ENCODE results near the gene KIAA1755. TPM values are rescaled to one million over a fixed set of nuclear protein-coding genes. Genes with fewer than 3 reads are reported as not detected.
"Not testable (repeated sequence)": the region's sequence is repeated elsewhere in the genome, so short reads cannot be mapped to it uniquely, and the experiment has no call there.

KIAA1755 gene
- total RNA-seq, 4 donors from 2014 or later = 0.17 to 0.88 (median 0.46) TPM; not detected in 1

GRCh38 chr20:38256966-38257365 is 3.6 kb downstream of the KIAA1755 start:
- 76 to 86% methylated on average over 2 of the region's 2 CpGs for WGBS, 2 donors
- no peak for DNase-seq (ENCODE audit: low spot score in 2 of 2)
- TF ChIP-seq CTCF (IDR thresholded peaks at IDR 0.05) = no peak
- no peak for TF ChIP-seq POLR2A (IDR thresholded peaks at IDR 0.05)
- no peak overlapping the region for H3K4me3 ChIP-seq (ENCODE audit: low read depth, poor library complexity, severe bottlenecking)
- intact Hi-C loops (cut with DNase I; ENCODE audit: low total_unique reads) = no loop called here

GRCh38 chr20:38256021-38256420 is 4.5 kb downstream of the KIAA1755 start:
- no peak overlapping the region for H3K4me3 ChIP-seq (ENCODE audit: low read depth, poor library complexity, severe bottlenecking)
- TF ChIP-seq POLR2A (IDR thresholded peaks at IDR 0.05) (no peak), CTCF (IDR thresholded peaks at IDR 0.05) (no peak)
- DNase-seq (ENCODE audit: low spot score in 2 of 2) = no peak
- intact Hi-C loops (cut with DNase I; ENCODE audit: low total_unique reads) = no loop called here
- WGBS, 2 donors = 76 to 85% methylated on average over 4 of the region's 4 CpGs

GRCh38 chr20:38255393-38255792 is 5.1 kb downstream of the KIAA1755 start:
- no peak for DNase-seq (ENCODE audit: low spot score in 2 of 2)
- 51 to 62% methylated on average over 5 of the region's 5 CpGs for WGBS, 2 donors
- intact Hi-C loops (cut with DNase I; ENCODE audit: low total_unique reads) = no loop called here
- H3K4me3 ChIP-seq (ENCODE audit: low read depth, poor library complexity, severe bottlenecking) = no peak overlapping the region
- no peak for TF ChIP-seq CTCF (IDR thresholded peaks at IDR 0.05)
- TF ChIP-seq POLR2A (IDR thresholded peaks at IDR 0.05) = no peak

GRCh38 chr20:38254621-38255020 is 5.9 kb downstream of the KIAA1755 start:
- WGBS, 2 donors = 87% methylated on average over 4 of the region's 4 CpGs
- intact Hi-C loops (cut with DNase I; ENCODE audit: low total_unique reads); DNase-seq (ENCODE audit: low spot score in 2 of 2); H3K4me3 ChIP-seq (ENCODE audit: low read depth, poor library complexity, severe bottlenecking): not testable (repeated sequence)

GRCh38 chr20:38253571-38253970 is 7.0 kb downstream of the KIAA1755 start:
- no peak overlapping the region for H3K4me3 ChIP-seq (ENCODE audit: low read depth, poor library complexity, severe bottlenecking)
- DNase-seq (ENCODE audit: low spot score in 2 of 2) = no peak
- WGBS, 2 donors = 82 to 84% methylated on average over 6 of the region's 6 CpGs
- TF ChIP-seq CTCF (IDR thresholded peaks at IDR 0.05) (no peak), POLR2A (IDR thresholded peaks at IDR 0.05) (no peak)
- intact Hi-C loops (cut with DNase I; ENCODE audit: low total_unique reads) = no loop called here

GRCh38 chr20:38252292-38253288 is 7.9 kb downstream of the KIAA1755 start:
- H3K4me3 ChIP-seq (ENCODE audit: low read depth, poor library complexity, severe bottlenecking) = no peak overlapping the region
- WGBS, 2 donors = 59% methylated on average over 20 of the region's 20 CpGs
- TF ChIP-seq POLR2A (IDR thresholded peaks at IDR 0.05) (no peak), CTCF (IDR thresholded peaks at IDR 0.05) (no peak)
- no peak for DNase-seq (ENCODE audit: low spot score in 2 of 2)
- intact Hi-C loops (cut with DNase I; ENCODE audit: low total_unique reads) = no loop called here

GRCh38 chr20:38251441-38251840 is 9.1 kb downstream of the KIAA1755 start:
- intact Hi-C loops (cut with DNase I; ENCODE audit: low total_unique reads); DNase-seq (ENCODE audit: low spot score in 2 of 2); H3K4me3 ChIP-seq (ENCODE audit: low read depth, poor library complexity, severe bottlenecking): not testable (repeated sequence)
- WGBS, 2 donors = 91 to 93% methylated on average over 6 of the region's 6 CpGs
